CD14-positive monocyte (primary cell): ENCODE results near the gene ARL5C. TPM values are rescaled to one million over a fixed set of nuclear protein-coding genes. Genes with fewer than 3 reads are reported as not detected.

Experiments
- DNase-seq, 3 donors: peaks; one replicate each; pipeline ENCODE4 v3.0.0-alpha.2; 2011 to 2022
- H2AFZ ChIP-seq: 2 replicates; pipeline ENCODE4 v1.6.0; 2012; ENCODE audit warnings: mild to moderate bottlenecking, low read depth, low read length, inconsistent platforms; ENCODE audit not compliant: insufficient read depth, poor library complexity, severe bottlenecking
- H3K27ac ChIP-seq, 2 donors: 1 replicate in 1 of 2; 2 replicates in 1 of 2; pipeline ENCODE4 v1.5.1; 2012 to 2013; ENCODE audit warnings: low read length in 2 of 2, control low read depth in 1 of 2, inconsistent platforms in 1 of 2, low read depth in 1 of 2, mild to moderate bottlenecking in 1 of 2
- H3K27me3 ChIP-seq, 2 donors: one replicate each; pipeline versions ENCODE4 v1.6.0 to v1.6.1; 2011 to 2013; ENCODE audit warnings: low read length in 2 of 2; ENCODE audit not compliant: control insufficient read depth in 2 of 2, insufficient read depth in 2 of 2
- H3K36me3 ChIP-seq, 2 donors: replicated peaks in 1 of 2; 1 replicate in 1 of 2; 2 replicates in 1 of 2; pipeline versions ENCODE4 v1.5.1 to v1.6.1; 2012 to 2013; ENCODE audit warnings: low read length in 2 of 2, control low read depth in 1 of 2, inconsistent platforms in 1 of 2, mild to moderate bottlenecking in 1 of 2; ENCODE audit not compliant: insufficient read depth in 2 of 2, control insufficient read depth in 1 of 2
- H3K4me1 ChIP-seq, 2 donors: 1 replicate in 1 of 2; 2 replicates in 1 of 2; pipeline versions ENCODE4 v1.5.1 to v1.6.1; 2012 to 2013; ENCODE audit warnings: low read length in 2 of 2, control low read depth in 1 of 2, inconsistent platforms in 1 of 2, mild to moderate bottlenecking in 1 of 2, moderate library complexity in 1 of 2; ENCODE audit not compliant: insufficient read depth in 2 of 2, control insufficient read depth in 1 of 2
- H3K4me2 ChIP-seq: replicated peaks from 2 replicates; pipeline ENCODE3; 2012; ENCODE audit warnings: low read length, moderate library complexity, mild to moderate bottlenecking; ENCODE audit not compliant: poor library complexity, severe bottlenecking; ENCODE audit errors: extremely low read depth
- H3K4me3 ChIP-seq, 3 experiments: fragments of 200-600 bp in 1 of 3; sonication (generic) in 1 of 3; replicated peaks in 1 of 3; 1 replicate in 2 of 3; 2 replicates in 1 of 3; pipeline ENCODE4 v1.5.1; 2011 to 2013; ENCODE audit warnings: low read length in 3 of 3, mild to moderate bottlenecking in 3 of 3, control low read depth in 2 of 3, low read depth in 2 of 3, inconsistent platforms in 1 of 3, moderate library complexity in 1 of 3
- H3K79me2 ChIP-seq: 2 replicates; pipeline ENCODE4 v1.6.0; 2012; ENCODE audit warnings: mild to moderate bottlenecking, control low read depth, inconsistent platforms, low read length, moderate library complexity; ENCODE audit not compliant: insufficient read depth
- H3K9ac ChIP-seq: 2 replicates; pipeline ENCODE4 v1.6.0; 2017; ENCODE audit warnings: low read length, mild to moderate bottlenecking; ENCODE audit not compliant: insufficient read depth, poor library complexity, severe bottlenecking
- H3K9me3 ChIP-seq, 2 donors: replicated peaks in 1 of 2; 1 replicate in 1 of 2; 2 replicates in 1 of 2; pipeline versions ENCODE4 v1.5.1 to v1.6.1; 2012 to 2013; ENCODE audit warnings: low read length in 2 of 2, control low read depth in 1 of 2; ENCODE audit not compliant: control insufficient read depth in 1 of 2, insufficient read depth in 1 of 2
- H4K20me1 ChIP-seq: 2 replicates; pipeline ENCODE4 v1.6.0; 2012; ENCODE audit warnings: mild to moderate bottlenecking, low read length, control low read depth, moderate library complexity; ENCODE audit not compliant: insufficient read depth
- H3K27ac Mint-ChIP-seq, 7 donors: one replicate each; pipeline ENCODE4 v1.8.0; 2020; ENCODE audit warnings: mild to moderate bottlenecking in 7 of 7, mixed read lengths in 7 of 7, moderate library complexity in 6 of 7, inconsistent platforms in 2 of 7
- H3K27me3 Mint-ChIP-seq, 3 donors: one replicate each; pipeline ENCODE4 v1.8.0; 2021 to 2022; ENCODE audit warnings: low read depth in 3 of 3, mild to moderate bottlenecking in 3 of 3, mixed read lengths in 3 of 3, moderate library complexity in 3 of 3, inconsistent platforms in 1 of 3
- H3K36me3 Mint-ChIP-seq, 2 donors: one replicate each; pipeline ENCODE4 v1.8.0; 2020; ENCODE audit warnings: mixed read lengths in 2 of 2, inconsistent platforms in 1 of 2, mild to moderate bottlenecking in 1 of 2
- H3K4me1 Mint-ChIP-seq: one replicate; pipeline ENCODE4 v1.8.0; 2020; ENCODE audit warnings: mild to moderate bottlenecking, mixed read lengths
- H3K4me3 Mint-ChIP-seq, 2 donors: one replicate each; pipeline ENCODE4 v1.8.0; 2020; ENCODE audit warnings: mild to moderate bottlenecking in 2 of 2, mixed read lengths in 2 of 2, moderate library complexity in 1 of 2
- H3K9me3 Mint-ChIP-seq, 7 donors: one replicate each; pipeline ENCODE4 v1.8.0; 2020 to 2022; ENCODE audit warnings: mixed read lengths in 7 of 7, mild to moderate bottlenecking in 6 of 7, moderate library complexity in 6 of 7, inconsistent platforms in 2 of 7
- CTCF ChIP-seq: fragments of 200-600 bp; IDR thresholded peaks from one replicate; pipeline ENCODE4 v1.8.0; 2022; ENCODE audit warnings: antibody characterized with exemption, mild to moderate bottlenecking
- WGBS: methylation state at CpG from one replicate; pipeline ENCODE4 v1.1.5; 2013; ENCODE audit warnings: missing lambda C conversion rate; ENCODE audit not compliant: insufficient coverage; 5-methylcytosine and 5-hydroxymethylcytosine counted together
- intact Hi-C, 2 donors: fragments of 100-400 bp; cut with micrococcal nuclease; formaldehyde crosslinking; loops; one replicate each; pipeline versions ENCODE4 v1.15.0 to v1.15.1; 2023
- polyA plus RNA-seq, 3 donors: library from polyadenylated mRNA; depleted of rRNA in 1 of 3; unstranded in 2 of 3; stranded (reverse) in 1 of 3; fragments of 300-500 nt in 2 of 3; fragments of >200 nt in 1 of 3; fragmentation: Illumina TruSeq in 2 of 3; gene quantifications; 1 replicate in 2 of 3; 2 replicates in 1 of 3; pipeline ENCODE4 v1.2.3, GENCODE V29; 2012 to 2021

Gene ARL5C
- polyA plus RNA-seq, 3 donors = 0.04 TPM; not detected in 2

DNA sequence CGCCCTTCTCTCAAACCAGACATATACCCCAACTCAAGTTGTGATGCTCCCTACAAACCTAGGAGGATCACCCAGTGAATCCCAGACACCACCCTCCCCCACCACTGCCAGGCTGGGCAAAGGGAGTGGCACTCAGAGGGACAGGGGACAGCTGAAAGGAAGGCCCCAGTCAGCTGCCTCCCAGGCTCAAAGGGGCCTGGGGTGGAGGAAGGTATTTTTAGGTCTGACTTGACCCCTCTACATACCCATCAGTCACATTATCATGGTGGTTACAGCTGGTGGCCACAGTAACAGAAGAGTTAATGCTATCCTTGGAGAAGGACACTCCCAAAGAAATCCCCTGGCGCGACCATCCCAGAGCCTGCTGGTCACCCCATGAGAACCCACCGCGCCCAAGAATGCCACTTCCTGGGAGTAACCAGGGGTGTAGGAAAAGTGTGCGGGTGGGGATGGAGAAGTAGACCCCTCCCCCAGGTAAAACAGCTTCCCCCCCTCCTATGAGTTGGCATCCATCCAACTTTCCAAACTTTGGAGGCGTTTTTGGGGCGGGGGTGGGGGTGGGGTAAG lies 30.4 kb upstream of the ARL5C start:
- no peaks in the 10 kb centered on the region for H3K9me3 ChIP-seq
- H3K9ac ChIP-seq = no peak overlapping the region
- no peak overlapping the region for H3K27ac Mint-ChIP-seq
- TF ChIP-seq CTCF = no peak
- DNase-seq = no peak
- H3K27me3 ChIP-seq = no peaks in the 10 kb centered on the region
- no peaks in the 10 kb centered on the region for H3K9me3 Mint-ChIP-seq
- no peak overlapping the region for H2AFZ ChIP-seq
- peak overlapping the region in 1 of 3 experiments; percentile 91 for H3K4me3 ChIP-seq
- peaks cover 13% of the 10 kb centered on the region for H3K79me2 ChIP-seq
- no peak overlapping the region for H3K27ac ChIP-seq
- peaks cover 45 to 55% of the 10 kb centered on the region in 2 donors for H3K4me1 ChIP-seq
- peaks cover 13% of the 10 kb centered on the region for H4K20me1 ChIP-seq
- H3K4me3 Mint-ChIP-seq = peak overlapping the region; percentile 63 to 65
- intact Hi-C loops = loop anchor here (2.0 to 5.0 kb wide), 2 partner anchors 32 to 34 kb away; no protein-coding TSS in a partner anchor
- whole genome bisulfite sequencing = no CpG with 5 or more reads among the region's 8 CpGs
- H3K4me2 ChIP-seq = peak overlapping the region; percentile 92
- H3K4me1 Mint-ChIP-seq = peaks cover 46% of the 10 kb centered on the region
- peaks cover 0 to 3% (median 2%) of the 10 kb centered on the region in 3 donors for H3K27me3 Mint-ChIP-seq
- H3K36me3 ChIP-seq = peaks cover 20 to 32% of the 10 kb centered on the region in 2 donors
- peaks cover 31% of the 10 kb centered on the region in 2 donors for H3K36me3 Mint-ChIP-seq

- H3K4me2 ChIP-seq = no peak overlapping the region
- no peak overlapping the region for H3K4me3 ChIP-seq
- no peak for DNase-seq
These were observed 29.7 kb upstream of the ARL5C start for GRCh38 chr17:39195568-39196160.

More at GRCh38 chr17:39195568-39196160, 29.7 kb upstream of the ARL5C start:
- H4K20me1 ChIP-seq = peaks cover 6% of the 10 kb centered on the region
- H3K27me3 Mint-ChIP-seq = peaks cover 0 to 3% (median 2%) of the 10 kb centered on the region in 3 donors
- peaks cover 19 to 36% of the 10 kb centered on the region in 2 donors for H3K36me3 ChIP-seq
- peaks cover 39% of the 10 kb centered on the region for H3K4me1 Mint-ChIP-seq
- peaks cover 29 to 34% of the 10 kb centered on the region in 2 donors for H3K36me3 Mint-ChIP-seq
- H3K9me3 Mint-ChIP-seq = no peaks in the 10 kb centered on the region
- no peak overlapping the region for H3K4me3 Mint-ChIP-seq
- H3K27ac Mint-ChIP-seq = peak overlapping the region in 1 of 7 donors; percentile 70
- intact Hi-C loops = loop anchor here (2.0 to 5.0 kb wide), 2 partner anchors 31 to 33 kb away; no protein-coding TSS in a partner anchor
- 55% methylated on average over 4 of the region's 8 CpGs for WGBS
- no peak overlapping the region for H3K27ac ChIP-seq
- no peak overlapping the region for H2AFZ ChIP-seq
- H3K79me2 ChIP-seq = peaks cover 7% of the 10 kb centered on the region
- no peaks in the 10 kb centered on the region for H3K9me3 ChIP-seq
- TF ChIP-seq CTCF = no peak
- H3K9ac ChIP-seq = no peak overlapping the region
- no peaks in the 10 kb centered on the region for H3K27me3 ChIP-seq
- peaks cover 38 to 48% of the 10 kb centered on the region in 2 donors for H3K4me1 ChIP-seq
